ENCODE measurements around the gene PLEKHS1.

Gene PLEKHS1

DNA sequence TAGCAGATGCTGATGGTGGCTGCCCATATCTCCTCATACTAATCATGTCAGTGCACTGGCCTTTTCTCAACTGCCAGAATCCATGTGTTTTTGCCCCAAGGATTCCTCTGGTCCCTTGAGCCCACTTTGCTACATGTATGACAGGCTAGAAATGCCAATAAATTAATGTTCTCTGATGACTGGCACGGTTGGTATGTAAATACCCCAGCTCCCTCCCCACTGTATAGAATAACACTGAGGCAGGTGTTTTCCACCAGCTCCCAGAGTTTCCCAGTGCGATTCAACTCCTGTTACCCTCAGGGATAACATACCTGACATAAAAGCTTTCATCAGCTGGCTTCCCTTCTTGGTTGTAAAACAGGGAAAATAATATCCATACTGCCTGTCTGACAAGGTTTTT, 9.0 kb upstream of the PLEKHS1 start:
- Histone ChIP-seq H3K27me3 (ENCODE audit: low read depth, low read length) (no peaks in the 10 kb centered on the region), H3K4me1 (ENCODE audit: control insufficient read depth in 1 of 2, insufficient read depth in 2 of 2, low read length in 2 of 2) (peaks cover 0 to 6% of the 10 kb centered on the region in 2 donors), H3K4me3 (ENCODE audit: low read depth in 1 of 2, low read length in 2 of 2) (no peak overlapping the region), H3K9me3 (ENCODE audit: control insufficient read depth in 1 of 2, low read length in 2 of 2) (no peaks in the 10 kb centered on the region), H3K27ac (ENCODE audit: low read length) (no peak overlapping the region), H3K36me3 (ENCODE audit: control insufficient read depth in 1 of 2, insufficient read depth in 2 of 2, low read length in 2 of 2) (no peaks in the 10 kb centered on the region)

DNA sequence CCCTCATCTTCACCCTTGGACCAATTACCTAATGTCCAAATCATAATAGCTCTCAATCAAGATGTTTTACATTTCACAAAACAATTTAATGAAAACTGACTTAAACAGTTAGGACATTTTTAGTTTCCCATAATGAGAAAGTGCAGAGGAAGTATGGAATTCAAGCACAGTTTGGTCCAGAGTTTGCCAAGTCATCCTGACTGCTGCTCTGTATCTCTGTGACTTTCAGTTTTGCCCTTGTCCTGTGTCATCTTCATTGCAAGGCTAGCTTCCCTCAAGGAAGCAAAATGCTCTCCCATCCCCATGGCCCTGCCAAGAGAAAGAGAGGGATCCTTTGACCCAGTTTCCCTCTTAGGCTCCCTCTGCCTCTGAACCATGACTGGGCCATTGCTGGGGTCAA, 7.9 kb upstream of the PLEKHS1 start:
- Histone ChIP-seq H3K27ac (ENCODE audit: low read length) (no peak overlapping the region), H3K4me1 (ENCODE audit: control insufficient read depth in 1 of 2, insufficient read depth in 2 of 2, low read length in 2 of 2) (peaks cover 0 to 6% of the 10 kb centered on the region in 2 donors), H3K9me3 (ENCODE audit: control insufficient read depth in 1 of 2, low read length in 2 of 2) (no peaks in the 10 kb centered on the region), H3K27me3 (ENCODE audit: low read depth, low read length) (no peaks in the 10 kb centered on the region), H3K36me3 (ENCODE audit: control insufficient read depth in 1 of 2, insufficient read depth in 2 of 2, low read length in 2 of 2) (no peaks in the 10 kb centered on the region), H3K4me3 (ENCODE audit: low read depth in 1 of 2, low read length in 2 of 2) (no peak overlapping the region)

DNA sequence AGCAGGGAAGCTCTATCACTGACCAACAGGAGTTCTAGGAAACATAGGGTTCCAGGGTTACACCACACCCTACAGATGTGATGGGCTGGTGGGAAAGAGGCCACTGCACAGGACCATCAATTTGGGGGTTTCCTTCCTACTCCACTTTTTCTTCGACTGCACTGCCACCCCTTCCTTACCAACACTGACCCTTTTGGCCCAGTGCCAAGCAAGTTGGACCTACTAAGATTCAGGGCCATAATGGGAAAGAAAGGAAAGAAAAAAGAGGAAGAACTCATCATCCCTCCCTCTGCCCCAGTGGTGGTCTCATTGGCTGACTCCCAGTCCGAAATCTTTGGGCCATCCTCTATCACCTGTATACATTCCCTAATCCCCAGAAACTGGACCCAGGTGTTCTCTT, 6.1 kb upstream of the PLEKHS1 start:
- H3K9me3 ChIP-seq (ENCODE audit: control insufficient read depth in 1 of 2, low read length in 2 of 2), result no peaks in the 10 kb centered on the region
- no peaks in the 10 kb centered on the region for H3K27me3 ChIP-seq (ENCODE audit: low read depth, low read length)
- H3K4me1 ChIP-seq (ENCODE audit: control insufficient read depth in 1 of 2, insufficient read depth in 2 of 2, low read length in 2 of 2), result peaks cover 0 to 6% of the 10 kb centered on the region in 2 donors
- no peak overlapping the region for H3K4me3 ChIP-seq (ENCODE audit: low read depth in 1 of 2, low read length in 2 of 2)
- H3K36me3 ChIP-seq (ENCODE audit: control insufficient read depth in 1 of 2, insufficient read depth in 2 of 2, low read length in 2 of 2), result no peaks in the 10 kb centered on the region
- H3K27ac ChIP-seq (ENCODE audit: low read length), result no peak overlapping the region

DNA sequence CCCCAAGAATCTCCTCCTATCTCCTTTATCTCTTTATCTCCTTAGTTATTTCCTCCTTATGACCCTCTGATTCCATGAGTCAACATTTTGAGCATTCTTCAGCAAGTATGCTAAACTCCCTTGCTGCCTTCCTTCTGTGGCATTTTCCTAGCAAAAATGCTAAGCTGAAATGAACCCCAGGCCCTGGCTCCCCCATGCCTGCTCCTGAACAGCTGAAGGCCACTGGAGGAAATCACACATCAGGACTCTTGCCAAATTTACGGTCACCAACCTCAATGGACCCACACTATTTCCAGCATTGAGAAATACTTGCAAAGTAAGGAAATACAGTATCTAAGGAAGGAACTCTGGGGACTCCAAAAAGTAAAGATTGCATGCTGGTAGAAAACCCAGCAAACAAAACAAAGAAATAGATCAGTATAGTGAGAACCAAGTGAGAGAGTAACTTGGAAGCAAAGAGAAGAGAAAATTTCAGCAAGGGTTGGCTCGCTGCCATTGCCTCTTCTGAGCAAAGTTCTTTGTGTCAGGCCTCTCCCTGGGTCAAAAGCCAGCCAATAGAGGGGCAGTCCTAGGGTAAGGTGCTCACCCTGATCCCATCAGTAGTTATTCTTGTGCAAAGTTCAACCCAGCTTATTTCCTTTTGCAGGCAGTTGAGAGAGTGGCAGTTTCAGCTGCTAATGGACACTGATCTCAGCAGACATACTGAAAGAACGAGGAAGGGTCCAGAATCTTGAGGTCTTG, 5.1 kb upstream of the PLEKHS1 start:
- Histone ChIP-seq H3K27ac (ENCODE audit: low read length) (peak overlapping the region; percentile 48), H3K4me1 (ENCODE audit: control insufficient read depth in 1 of 2, insufficient read depth in 2 of 2, low read length in 2 of 2) (peaks cover 0 to 6% of the 10 kb centered on the region in 2 donors), H3K9me3 (ENCODE audit: control insufficient read depth in 1 of 2, low read length in 2 of 2) (no peaks in the 10 kb centered on the region), H3K27me3 (ENCODE audit: low read depth, low read length) (no peaks in the 10 kb centered on the region), H3K36me3 (ENCODE audit: control insufficient read depth in 1 of 2, insufficient read depth in 2 of 2, low read length in 2 of 2) (no peaks in the 10 kb centered on the region), H3K4me3 (ENCODE audit: low read depth in 1 of 2, low read length in 2 of 2) (no peak overlapping the region)

DNA sequence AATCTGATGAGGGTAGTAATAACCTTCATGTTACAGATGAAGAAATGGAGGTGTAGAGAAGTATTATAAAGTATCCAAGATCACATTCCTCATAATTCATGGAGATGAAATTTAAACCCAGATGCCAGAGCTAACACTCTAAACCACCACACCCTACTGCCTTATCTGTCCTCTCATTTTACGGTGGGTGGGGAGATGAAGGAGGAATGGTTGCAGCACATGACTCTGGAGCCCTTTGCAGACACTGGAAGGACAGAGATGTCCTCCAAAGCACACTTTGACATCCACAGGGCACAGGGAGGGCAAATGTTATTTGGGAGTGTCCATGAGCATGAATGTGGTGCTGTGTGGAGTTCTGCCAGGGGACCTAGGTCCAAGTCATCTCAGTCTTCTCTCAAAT, 1.1 kb downstream of the PLEKHS1 start:
- Histone ChIP-seq H3K27me3 (ENCODE audit: low read depth, low read length) (no peaks in the 10 kb centered on the region), H3K9me3 (ENCODE audit: control insufficient read depth in 1 of 2, low read length in 2 of 2) (no peaks in the 10 kb centered on the region), H3K4me3 (ENCODE audit: low read depth in 1 of 2, low read length in 2 of 2) (peak overlapping the region in 1 of 2 donors; percentile 17), H3K36me3 (ENCODE audit: control insufficient read depth in 1 of 2, insufficient read depth in 2 of 2, low read length in 2 of 2) (no peaks in the 10 kb centered on the region), H3K27ac (ENCODE audit: low read length) (no peak overlapping the region), H3K4me1 (ENCODE audit: control insufficient read depth in 1 of 2, insufficient read depth in 2 of 2, low read length in 2 of 2) (peaks cover 0 to 3% of the 10 kb centered on the region in 2 donors)

DNA sequence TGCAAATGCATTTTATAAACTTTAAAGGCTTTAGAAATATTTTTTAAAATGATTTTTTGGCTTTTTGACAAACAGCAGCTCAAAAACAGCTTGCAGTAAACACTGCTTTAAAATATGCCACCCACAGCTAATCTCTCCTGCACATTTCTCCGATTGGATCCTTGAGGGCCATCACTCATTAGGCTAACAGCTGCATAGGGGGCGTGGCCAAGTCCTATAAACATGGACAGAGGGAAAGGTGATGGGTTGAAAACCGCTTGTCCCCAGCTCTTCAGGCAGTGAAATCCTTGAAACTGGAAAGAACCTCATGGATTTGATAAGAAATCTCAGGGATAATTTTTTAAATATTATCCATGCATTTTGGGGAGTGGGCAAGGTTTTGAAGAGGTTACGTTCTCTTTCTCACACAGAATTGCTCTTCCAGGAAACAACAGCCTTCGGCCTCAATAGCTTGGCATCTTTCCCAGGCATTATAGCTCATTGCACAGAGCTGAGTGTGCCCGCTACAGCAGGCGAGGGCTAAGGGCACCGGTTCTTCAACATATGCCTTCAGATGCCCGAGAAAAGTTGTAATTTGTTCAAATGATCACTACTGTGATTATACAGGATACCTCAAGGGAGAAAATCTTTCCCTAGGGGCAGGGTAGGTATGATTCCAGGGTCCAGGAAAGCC, 1.7 kb downstream of the PLEKHS1 start:
- no peaks in the 10 kb centered on the region for H3K36me3 ChIP-seq (ENCODE audit: control insufficient read depth in 1 of 2, insufficient read depth in 2 of 2, low read length in 2 of 2)
- peaks cover 0 to 3% of the 10 kb centered on the region in 2 donors for H3K4me1 ChIP-seq (ENCODE audit: control insufficient read depth in 1 of 2, insufficient read depth in 2 of 2, low read length in 2 of 2)
- H3K9me3 ChIP-seq (ENCODE audit: control insufficient read depth in 1 of 2, low read length in 2 of 2), result no peaks in the 10 kb centered on the region
- no peak overlapping the region for H3K27ac ChIP-seq (ENCODE audit: low read length)
- H3K4me3 ChIP-seq (ENCODE audit: low read depth in 1 of 2, low read length in 2 of 2), result peak overlapping the region in 1 of 2 donors; percentile 17
- H3K27me3 ChIP-seq (ENCODE audit: low read depth, low read length), result no peaks in the 10 kb centered on the region

DNA sequence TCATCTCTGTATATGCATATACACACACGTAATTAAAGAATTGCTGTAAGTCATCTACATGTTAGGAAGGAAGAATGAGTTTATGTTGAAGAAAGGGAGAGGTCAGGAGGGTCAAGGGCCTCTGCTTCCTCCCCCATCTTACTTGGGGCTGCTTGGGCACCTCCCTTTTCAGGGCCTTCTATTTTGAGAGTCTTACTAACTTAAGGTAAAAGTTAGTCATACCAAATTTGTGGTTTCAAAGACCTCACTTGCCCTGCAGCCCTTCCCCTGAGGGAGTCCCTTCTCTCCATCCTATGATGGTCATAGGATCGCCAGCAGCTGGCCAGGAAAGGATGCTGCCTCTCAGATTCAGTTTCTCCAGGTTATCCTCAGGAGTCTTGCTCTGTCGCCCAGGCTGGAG, 2.6 kb downstream of the PLEKHS1 start:
- Histone ChIP-seq H3K4me3 (ENCODE audit: low read depth in 1 of 2, low read length in 2 of 2) (no peak overlapping the region), H3K27ac (ENCODE audit: low read length) (no peak overlapping the region), H3K36me3 (ENCODE audit: control insufficient read depth in 1 of 2, insufficient read depth in 2 of 2, low read length in 2 of 2) (no peaks in the 10 kb centered on the region), H3K9me3 (ENCODE audit: control insufficient read depth in 1 of 2, low read length in 2 of 2) (no peaks in the 10 kb centered on the region), H3K27me3 (ENCODE audit: low read depth, low read length) (no peaks in the 10 kb centered on the region), H3K4me1 (ENCODE audit: control insufficient read depth in 1 of 2, insufficient read depth in 2 of 2, low read length in 2 of 2) (peaks cover 0 to 3% of the 10 kb centered on the region in 2 donors)

DNA sequence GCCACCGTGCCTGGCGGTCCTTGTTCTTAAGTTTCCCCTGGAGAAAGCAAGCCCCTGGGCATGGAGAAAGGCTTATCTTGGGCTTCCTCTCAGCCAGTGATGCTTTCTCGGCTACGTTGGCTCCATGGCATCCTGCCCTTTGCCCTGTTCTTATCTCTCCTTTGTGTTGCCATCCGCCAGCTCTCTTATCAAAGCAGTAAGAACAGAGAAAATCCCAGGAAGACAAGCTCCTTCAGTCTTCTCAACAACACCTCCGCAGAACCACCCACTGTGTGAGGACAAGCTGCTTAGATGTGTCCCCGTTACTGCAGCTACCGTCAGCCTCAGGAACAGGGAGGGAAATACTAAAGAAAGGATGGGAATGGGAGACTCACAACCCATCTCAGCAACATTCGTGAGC, 3.3 kb downstream of the PLEKHS1 start:
- H3K27me3 ChIP-seq (ENCODE audit: low read depth, low read length), result no peaks in the 10 kb centered on the region
- peaks cover 0 to 3% of the 10 kb centered on the region in 2 donors for H3K4me1 ChIP-seq (ENCODE audit: control insufficient read depth in 1 of 2, insufficient read depth in 2 of 2, low read length in 2 of 2)
- H3K9me3 ChIP-seq (ENCODE audit: control insufficient read depth in 1 of 2, low read length in 2 of 2), result no peaks in the 10 kb centered on the region
- H3K27ac ChIP-seq (ENCODE audit: low read length), result no peak overlapping the region
- H3K36me3 ChIP-seq (ENCODE audit: control insufficient read depth in 1 of 2, insufficient read depth in 2 of 2, low read length in 2 of 2), result no peaks in the 10 kb centered on the region
- H3K4me3 ChIP-seq (ENCODE audit: low read depth in 1 of 2, low read length in 2 of 2), result no peak overlapping the region

DNA sequence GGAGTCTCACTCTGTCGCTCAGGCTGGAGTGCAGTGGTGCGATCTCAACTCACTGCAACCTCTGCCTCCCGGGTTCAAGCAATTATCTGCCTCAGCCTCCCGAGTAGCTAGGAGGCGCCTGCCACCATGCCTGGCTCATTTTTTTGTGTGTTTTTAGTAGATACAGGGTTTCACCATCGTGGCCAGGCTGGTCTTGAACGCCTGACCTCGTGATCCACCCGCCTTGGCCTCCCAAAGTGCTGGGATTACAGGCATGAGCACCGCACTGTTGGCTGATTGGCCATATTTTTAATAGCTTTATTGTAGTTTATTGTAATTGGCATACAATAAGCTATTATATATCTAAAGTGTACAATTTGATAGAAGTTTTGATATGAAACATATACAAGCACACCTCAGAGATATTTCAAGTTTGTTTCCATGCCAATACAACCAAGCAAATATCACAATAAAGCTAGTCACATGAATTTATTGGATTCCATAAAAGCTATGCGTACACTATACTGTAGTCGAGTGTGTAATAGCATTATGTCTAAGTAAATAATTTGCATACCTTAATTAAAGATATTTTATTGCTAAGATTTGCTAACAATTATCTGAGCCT, 5.6 kb downstream of the PLEKHS1 start:
- Histone ChIP-seq H3K9me3 (ENCODE audit: control insufficient read depth in 1 of 2, low read length in 2 of 2) (no peaks in the 10 kb centered on the region), H3K36me3 (ENCODE audit: control insufficient read depth in 1 of 2, insufficient read depth in 2 of 2, low read length in 2 of 2) (no peaks in the 10 kb centered on the region), H3K4me1 (ENCODE audit: control insufficient read depth in 1 of 2, insufficient read depth in 2 of 2, low read length in 2 of 2) (peaks cover 0 to 3% of the 10 kb centered on the region in 2 donors), H3K27me3 (ENCODE audit: low read depth, low read length) (no peaks in the 10 kb centered on the region), H3K4me3 (ENCODE audit: low read depth in 1 of 2, low read length in 2 of 2) (no peak overlapping the region), H3K27ac (ENCODE audit: low read length) (no peak overlapping the region)

DNA sequence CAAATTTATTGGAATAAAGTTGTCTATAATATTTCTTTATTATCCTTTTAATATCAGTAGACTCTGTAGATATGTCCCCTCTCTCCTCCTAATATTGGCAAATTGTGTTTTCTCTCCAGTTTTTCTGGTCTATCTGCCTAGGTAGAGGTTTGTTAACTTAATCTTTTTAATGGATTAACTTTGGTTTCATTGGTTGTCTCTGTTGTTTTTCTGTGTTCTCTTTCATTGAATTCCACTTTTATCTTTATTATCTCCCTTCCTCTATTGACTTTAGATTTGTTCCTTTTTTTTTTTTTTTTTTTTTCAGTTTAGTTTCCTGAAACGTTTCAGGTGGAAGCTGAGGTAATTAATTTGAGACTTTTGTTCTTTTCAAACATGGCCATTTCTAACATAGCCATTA, 10.6 kb downstream of the PLEKHS1 start:
- Histone ChIP-seq H3K4me1 (ENCODE audit: control insufficient read depth in 1 of 2, insufficient read depth in 2 of 2, low read length in 2 of 2) (no peaks in the 10 kb centered on the region), H3K27ac (ENCODE audit: low read length) (no peak overlapping the region), H3K36me3 (ENCODE audit: control insufficient read depth in 1 of 2, insufficient read depth in 2 of 2, low read length in 2 of 2) (no peaks in the 10 kb centered on the region), H3K27me3 (ENCODE audit: low read depth, low read length) (no peaks in the 10 kb centered on the region), H3K4me3 (ENCODE audit: low read depth in 1 of 2, low read length in 2 of 2) (no peak overlapping the region), H3K9me3 (ENCODE audit: control insufficient read depth in 1 of 2, low read length in 2 of 2) (peaks cover 0 to 7% of the 10 kb centered on the region in 2 donors)

DNA sequence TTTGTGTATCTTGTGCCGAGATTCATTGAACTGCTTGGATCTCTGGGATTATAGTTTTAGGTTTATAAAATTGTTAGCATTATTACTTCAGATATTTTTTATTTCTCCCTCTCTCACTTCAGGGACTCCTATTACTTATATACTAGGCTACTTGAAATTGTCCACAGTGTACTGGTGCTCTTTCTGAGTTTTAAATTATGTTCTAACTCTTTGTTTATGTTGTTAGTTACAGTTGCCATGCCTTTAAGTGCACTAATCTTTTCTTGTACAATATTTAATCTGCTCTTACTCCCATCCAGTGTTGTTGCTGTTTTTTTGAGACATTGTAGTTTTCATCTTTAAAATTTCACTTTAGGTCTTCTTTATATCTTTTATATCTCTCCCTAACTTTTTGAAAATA, 13.1 kb downstream of the PLEKHS1 start:
- Histone ChIP-seq H3K9me3 (ENCODE audit: control insufficient read depth in 1 of 2, low read length in 2 of 2) (peaks cover 0 to 7% of the 10 kb centered on the region in 2 donors), H3K27ac (ENCODE audit: low read length) (no peak overlapping the region), H3K27me3 (ENCODE audit: low read depth, low read length) (no peaks in the 10 kb centered on the region), H3K4me3 (ENCODE audit: low read depth in 1 of 2, low read length in 2 of 2) (no peak overlapping the region), H3K4me1 (ENCODE audit: control insufficient read depth in 1 of 2, insufficient read depth in 2 of 2, low read length in 2 of 2) (no peaks in the 10 kb centered on the region), H3K36me3 (ENCODE audit: control insufficient read depth in 1 of 2, insufficient read depth in 2 of 2, low read length in 2 of 2) (no peaks in the 10 kb centered on the region)
